Endothelial cell of umbilical vein (primary cell): ENCODE data around the gene NDUFAF8. TPM values are rescaled to one million over a fixed set of nuclear protein-coding genes. Genes with fewer than 3 reads are reported as not detected.
A peak's percentile ranks its signal among the peaks of the same experiment; 100 is the strongest.

Source experiments
- BruUV-seq: library from RNA; stranded (reverse); fragments of 400-500 nt; replicated peaks from 2 replicates; lab custom pipeline; 2021; lab: Mats Ljungman, UMichigan
- CTCF ChIA-PET: fragments of 300-600, 350-600 bp; sonication (Branson Sonifier 250); formaldehyde crosslinking; loops from one replicate; lab custom pipeline; 2021; ENCODE audit warnings: antibody characterized with exemption, inconsistent platforms; lab: Charles Lee
- POLR2A ChIA-PET: fragments of 300-600, 350-600 bp; sonication (Branson Sonifier 250); formaldehyde crosslinking; loops from one replicate; lab custom pipeline; 2021; ENCODE audit warnings: antibody characterized with exemption, inconsistent platforms; lab: Charles Lee
- DNase-seq: peaks from one replicate; pipeline ENCODE4 v3.0.0-alpha.2; 2011; ENCODE audit warnings: low read depth, low spot score
- FAIRE-seq: peaks from 2 replicates; lab custom pipeline; 2011; peaks lifted over from hg19 to GRCh38; lab: Jason Lieb, UNC
- H2AFZ ChIP-seq: 2 replicates; pipeline ENCODE4 v1.6.0; 2012; ENCODE audit warnings: low read depth, low read length, control low read depth, inconsistent platforms
- H3K27ac ChIP-seq: 2 replicates; pipeline ENCODE4 v1.5.1; 2011; ENCODE audit warnings: low read depth, mild to moderate bottlenecking, control low read depth, low read length, moderate library complexity; ENCODE audit not compliant: insufficient read depth
- H3K27me3 ChIP-seq, 2 experiments: 2 replicates each; pipeline versions ENCODE4 v1.6.0 to v1.6.1; 2011; ENCODE audit warnings: low read length in 2 of 2, mixed read lengths in 1 of 2; ENCODE audit not compliant: control insufficient read depth in 2 of 2, insufficient read depth in 2 of 2
- H3K36me3 ChIP-seq, 2 experiments: 2 replicates in 1 of 2; 3 replicates in 1 of 2; pipeline ENCODE4 v1.5.1; 2011; ENCODE audit warnings: low read length in 2 of 2, mild to moderate bottlenecking in 1 of 2, moderate library complexity in 1 of 2; ENCODE audit not compliant: control insufficient read depth in 2 of 2, insufficient read depth in 2 of 2; ENCODE audit errors: extremely low read depth in 1 of 2
- H3K4me1 ChIP-seq: 3 replicates; pipeline ENCODE4 v1.5.1; 2011; ENCODE audit warnings: mild to moderate bottlenecking, low read length; ENCODE audit not compliant: control insufficient read depth, insufficient read depth; ENCODE audit errors: extremely low read depth
- H3K4me2 ChIP-seq: 2 replicates; pipeline ENCODE4 v1.6.1; 2011; ENCODE audit warnings: low read length, control low read depth, mixed read lengths; ENCODE audit not compliant: insufficient read depth
- H3K4me3 ChIP-seq, 3 experiments: fragments of 200-600 bp in 1 of 3; sonication (generic), shearing (Covaris generic) in 1 of 3; replicated peaks in 1 of 3; 2 replicates each; pipeline ENCODE4 v1.5.1; 2011 to 2016; ENCODE audit warnings: control low read depth in 3 of 3, low read length in 3 of 3, mild to moderate bottlenecking in 2 of 3, inconsistent platforms in 1 of 3, low read depth in 1 of 3, moderate library complexity in 1 of 3; ENCODE audit not compliant: insufficient read depth in 1 of 3
- H3K79me2 ChIP-seq: 2 replicates; pipeline ENCODE4 v1.6.0; 2012; ENCODE audit warnings: low read length, inconsistent platforms; ENCODE audit not compliant: control insufficient read depth, insufficient read depth
- H3K9ac ChIP-seq: replicated peaks from 2 replicates; pipeline ENCODE3; 2011; ENCODE audit warnings: low read length, control low read depth; ENCODE audit not compliant: insufficient read depth; ENCODE audit errors: extremely low read depth
- H3K9me1 ChIP-seq: replicated peaks from 3 replicates; pipeline ENCODE4 v1.6.0; 2011; ENCODE audit warnings: mild to moderate bottlenecking, low read length; ENCODE audit not compliant: control insufficient read depth, insufficient read depth; ENCODE audit errors: extremely low read depth
- H3K9me3 ChIP-seq: replicated peaks from 2 replicates; pipeline ENCODE4 v1.5.1; 2012; ENCODE audit warnings: low read length, inconsistent platforms; ENCODE audit not compliant: control insufficient read depth, insufficient read depth
- H4K20me1 ChIP-seq: replicated peaks from 2 replicates; pipeline ENCODE3; 2011; ENCODE audit warnings: mild to moderate bottlenecking, low read length; ENCODE audit not compliant: control insufficient read depth, insufficient read depth; ENCODE audit errors: extremely low read depth
- EZH2 ChIP-seq: IDR thresholded peaks from 2 replicates; pipeline ENCODE4 v1.6.1; 2012; ENCODE audit warnings: borderline replicate concordance, low read depth, mild to moderate bottlenecking, moderate library complexity, low read length, inconsistent platforms; ENCODE audit not compliant: severe bottlenecking
- FOS ChIP-seq: IDR thresholded peaks from 2 replicates; pipeline ENCODE4 v1.6.1; 2011; ENCODE audit warnings: mild to moderate bottlenecking, low read length, moderate library complexity, borderline replicate concordance; ENCODE audit not compliant: insufficient read depth
- GATA2 ChIP-seq: IDR thresholded peaks from 2 replicates; pipeline ENCODE4 v1.7.0; 2011; ENCODE audit warnings: low read depth, mild to moderate bottlenecking, moderate library complexity, mixed read lengths, low read length; ENCODE audit not compliant: insufficient read length, insufficient read depth
- JUN ChIP-seq: IDR thresholded peaks from 2 replicates; pipeline ENCODE4 v1.6.1; 2011; ENCODE audit warnings: borderline replicate concordance, low read depth; ENCODE audit not compliant: insufficient read length, insufficient read depth
- POLR2A ChIP-seq: IDR thresholded peaks from 2 replicates; pipeline ENCODE4 v1.6.1; 2012; ENCODE audit warnings: low read depth, mild to moderate bottlenecking, control low read depth, low read length
- POLR2AphosphoS5 ChIP-seq: IDR thresholded peaks from 2 replicates; pipeline ENCODE4 v1.6.1; 2012; ENCODE audit warnings: low read depth, mild to moderate bottlenecking, control low read depth, low read length, moderate library complexity; ENCODE audit not compliant: insufficient read depth
- dilution Hi-C: fragments of 300-500 bp; cut with MboI; formaldehyde crosslinking; loops from one replicate; pipeline ENCODE4 v1.15.0; 2019; ENCODE audit warnings: low sequenced_read_pairs; ENCODE audit not compliant: extremely low pct_ligation_motif_present
- intact Hi-C: fragments of 100-400 bp; cut with micrococcal nuclease; formaldehyde crosslinking; loops from one replicate; pipeline ENCODE4 v1.10.0; 2022
- polyA plus RNA-seq, 4 experiments: library from polyadenylated mRNA; depleted of rRNA in 3 of 4; stranded (reverse) in 3 of 4; unstranded in 1 of 4; fragments of >200 nt; gene quantifications; 2 replicates each; pipeline versions ENCODE4 v1.2.1 to v1.2.3, GENCODE V29; 2011 to 2012; ENCODE audit warnings: missing spikeins in 1 of 4
- total RNA-seq: library from RNA; stranded (reverse); gene quantifications from 2 replicates; pipeline ENCODE4 v1.2.3, GENCODE V29; 2021

NDUFAF8 gene
- total and polyA plus RNA-seq, 2 donors (not counting 3 experiments of a cell fraction or from before 2014, with no cell fraction given): 61.5 to 83.9 TPM

DNA sequence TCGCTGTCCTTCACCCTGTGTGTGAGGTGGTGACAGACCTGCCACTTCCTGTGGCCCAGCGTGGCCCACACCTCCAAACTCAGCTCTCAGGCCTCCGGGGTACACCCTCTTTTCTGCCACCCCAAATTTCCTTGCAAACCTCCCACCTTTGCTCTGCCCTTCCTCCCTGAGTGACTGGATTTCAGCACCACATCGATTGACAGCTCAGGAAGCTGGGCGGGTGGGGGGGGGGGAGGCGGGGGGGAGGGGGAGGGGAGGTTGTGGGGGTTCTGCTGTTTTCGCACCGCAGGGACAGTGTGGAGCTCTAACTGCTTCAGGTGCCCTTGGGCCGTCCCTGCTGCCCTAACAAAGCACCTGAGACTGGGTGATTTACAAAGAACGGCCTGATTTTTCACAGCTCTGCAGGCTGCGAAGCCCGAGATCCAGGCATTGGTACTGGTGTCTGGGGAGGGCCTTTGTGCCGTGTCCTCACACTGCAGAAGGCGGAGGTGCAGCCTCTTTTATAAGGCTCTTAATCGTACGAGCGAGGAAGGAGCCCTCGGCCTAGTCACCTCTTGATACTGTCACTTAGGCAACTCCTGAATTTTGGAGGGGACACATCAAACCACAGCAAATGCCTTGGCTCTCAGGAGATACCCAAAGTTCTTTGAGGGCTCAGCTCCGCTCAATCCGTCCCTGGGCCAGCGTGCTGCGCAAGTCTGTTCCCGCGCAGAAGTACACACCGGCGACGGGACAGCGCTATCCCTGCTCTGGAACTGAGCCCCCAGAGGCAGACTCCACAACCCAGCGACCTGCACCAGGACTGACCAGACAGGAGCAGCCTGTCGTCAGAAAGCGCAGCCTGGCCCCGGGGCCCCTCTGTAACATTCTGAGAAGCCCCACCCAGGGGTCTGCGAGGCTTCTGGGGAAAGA is 3.6 kb downstream of the NDUFAF8 start:
- no peak overlapping the region for H3K27ac ChIP-seq
- peaks cover 0 to 8% of the 10 kb centered on the region in 2 experiments for H3K36me3 ChIP-seq
- peaks cover 19% of the 10 kb centered on the region for H3K79me2 ChIP-seq
- TF ChIP-seq POLR2A (peak; percentile 9), POLR2AphosphoS5 (no peak)
- intact Hi-C loops (no loop called here), dilution Hi-C loops (no loop called here)
- no peaks in the 10 kb centered on the region for H4K20me1 ChIP-seq
- no peaks in the 10 kb centered on the region for H3K27me3 ChIP-seq
- FAIRE-seq: no peak
- ChIA-PET POLR2A (no interaction called here), CTCF (interaction anchor here (1.0 to 1.3 kb wide), 2 partner anchors 100 to 101 kb away, joined by 3 to 5 read pairs; no protein-coding TSS in a partner anchor)
- no TSS peak for BruUV-seq
- no peak for DNase-seq
- no peak overlapping the region for H2AFZ ChIP-seq
- no peak overlapping the region for H3K4me2 ChIP-seq
- H3K4me3 ChIP-seq: no peak overlapping the region
- H3K9me1 ChIP-seq: no peaks in the 10 kb centered on the region
- no peak overlapping the region for H3K9ac ChIP-seq
- peaks cover 6% of the 10 kb centered on the region for H3K4me1 ChIP-seq
- H3K9me3 ChIP-seq: no peaks in the 10 kb centered on the region

DNA sequence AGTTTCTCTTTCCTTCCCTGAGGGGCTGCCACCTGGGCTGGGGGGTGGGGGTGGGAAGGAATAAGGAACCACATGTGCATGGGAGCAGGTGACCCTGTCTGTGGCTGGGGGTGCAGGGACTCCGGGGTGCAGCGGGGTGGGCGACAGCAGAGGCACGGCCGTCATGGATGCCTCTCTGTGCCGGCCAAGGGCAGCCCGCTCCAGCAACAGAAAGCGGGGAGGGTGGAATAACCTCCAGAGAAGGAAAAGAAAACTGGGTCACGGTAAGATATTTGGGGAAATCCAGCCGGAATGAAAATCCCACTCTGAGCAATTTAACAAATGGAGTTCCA is 4.2 kb downstream of the NDUFAF8 start:
- no TSS peak for BruUV-seq
- Histone ChIP-seq H3K4me3 (no peak overlapping the region), H3K9me3 (no peaks in the 10 kb centered on the region), H3K4me2 (no peak overlapping the region), H3K79me2 (peaks cover 15% of the 10 kb centered on the region), H3K9ac (no peak overlapping the region), H3K27me3 (no peaks in the 10 kb centered on the region), H3K4me1 (peaks cover 6% of the 10 kb centered on the region), H2AFZ (no peak overlapping the region), H4K20me1 (no peaks in the 10 kb centered on the region), H3K27ac (no peak overlapping the region), H3K36me3 (peaks cover 0 to 8% of the 10 kb centered on the region in 2 experiments), H3K9me1 (no peaks in the 10 kb centered on the region)
- no peak for FAIRE-seq
- intact Hi-C loops: no loop called here
- CTCF ChIA-PET: interaction anchor here (0.8 to 1.3 kb wide), 2 partner anchors 100 to 101 kb away, joined by 3 to 5 read pairs; no protein-coding TSS in a partner anchor
- DNase-seq: no peak
- POLR2A ChIA-PET: no interaction called here
- dilution Hi-C loops: no loop called here
- TF ChIP-seq GATA2 (no peak), EZH2 (no peak), JUN (no peak), FOS (no peak), POLR2A (peak; percentile 2)
